Choroid plexus epithelial cell (primary cell): ENCODE data around the gene ADGB.

Experiments
- DNase-seq: peaks from one replicate; pipeline ENCODE4 v3.0.0-alpha.2; 2010; ENCODE audit warnings: low read depth
- H3K4me3 ChIP-seq: 2 replicates; pipeline ENCODE4 v1.5.1; 2011; ENCODE audit warnings: low read depth, mild to moderate bottlenecking, control low read depth, low read length, moderate library complexity
- TF ChIP-seq, protein P1 (sequence below): conservative IDR thresholded peaks from 2 replicates; pipeline ENCODE4 v1.5.1; 2011; ENCODE audit warnings: low read depth, mild to moderate bottlenecking, control low read depth, inconsistent platforms, low read length, moderate library complexity

Gene ADGB

GRCh38 chr6:146578054-146578453 is 20.7 kb upstream of the ADGB start:
- no peak overlapping the region for H3K4me3 ChIP-seq
- no peak for DNase-seq
- TF ChIP-seq, protein P1, sequence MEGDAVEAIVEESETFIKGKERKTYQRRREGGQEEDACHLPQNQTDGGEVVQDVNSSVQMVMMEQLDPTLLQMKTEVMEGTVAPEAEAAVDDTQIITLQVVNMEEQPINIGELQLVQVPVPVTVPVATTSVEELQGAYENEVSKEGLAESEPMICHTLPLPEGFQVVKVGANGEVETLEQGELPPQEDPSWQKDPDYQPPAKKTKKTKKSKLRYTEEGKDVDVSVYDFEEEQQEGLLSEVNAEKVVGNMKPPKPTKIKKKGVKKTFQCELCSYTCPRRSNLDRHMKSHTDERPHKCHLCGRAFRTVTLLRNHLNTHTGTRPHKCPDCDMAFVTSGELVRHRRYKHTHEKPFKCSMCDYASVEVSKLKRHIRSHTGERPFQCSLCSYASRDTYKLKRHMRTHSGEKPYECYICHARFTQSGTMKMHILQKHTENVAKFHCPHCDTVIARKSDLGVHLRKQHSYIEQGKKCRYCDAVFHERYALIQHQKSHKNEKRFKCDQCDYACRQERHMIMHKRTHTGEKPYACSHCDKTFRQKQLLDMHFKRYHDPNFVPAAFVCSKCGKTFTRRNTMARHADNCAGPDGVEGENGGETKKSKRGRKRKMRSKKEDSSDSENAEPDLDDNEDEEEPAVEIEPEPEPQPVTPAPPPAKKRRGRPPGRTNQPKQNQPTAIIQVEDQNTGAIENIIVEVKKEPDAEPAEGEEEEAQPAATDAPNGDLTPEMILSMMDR = no peak

- TF ChIP-seq, protein P1 = no peak
- no peak for DNase-seq
These were observed 16.8 kb upstream of the ADGB start for GRCh38 chr6:146581968-146582367.

GRCh38 chr6:146582857-146583256 is 15.9 kb upstream of the ADGB start:
- DNase-seq = peak; percentile 44
- no peak overlapping the region for H3K4me3 ChIP-seq
- TF ChIP-seq, protein P1 = no peak

More at GRCh38 chr6:146581968-146582367, 16.8 kb upstream of the ADGB start:
- H3K4me3 ChIP-seq = no peak overlapping the region

DNA sequence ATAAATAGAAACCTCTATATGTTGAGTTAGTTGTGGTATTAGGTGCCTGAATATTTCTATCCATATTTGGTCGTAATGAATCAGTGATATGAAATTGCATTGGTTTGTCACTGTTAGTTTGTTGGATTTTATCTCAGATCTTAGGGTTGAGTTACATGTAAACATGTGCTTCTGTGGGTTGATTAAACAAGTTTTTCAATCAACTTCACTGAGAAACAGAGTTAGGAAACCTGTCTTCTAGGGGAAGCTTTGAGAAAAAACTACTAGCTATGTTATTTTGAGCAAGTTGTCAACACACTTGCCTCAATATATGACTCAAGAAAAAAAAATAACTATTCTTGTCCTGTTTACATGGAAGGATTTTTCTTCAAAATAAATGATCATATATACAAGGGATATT is 14.8 kb upstream of the ADGB start:
- peak; percentile 7 for DNase-seq
- TF ChIP-seq, protein P1 = no peak
- H3K4me3 ChIP-seq = no peak overlapping the region

GRCh38 chr6:146587459-146587858 is 11.3 kb upstream of the ADGB start:
- TF ChIP-seq, protein P1 = no peak
- no peak for DNase-seq
- H3K4me3 ChIP-seq = no peak overlapping the region

- TF ChIP-seq, protein P1 = no peak
- DNase-seq = no peak
- no peak overlapping the region for H3K4me3 ChIP-seq
These were observed 8.3 kb upstream of the ADGB start for GRCh38 chr6:146590492-146590891.

GRCh38 chr6:146592451-146592850 is 6.3 kb upstream of the ADGB start:
- TF ChIP-seq, protein P1 = no peak
- DNase-seq = no peak
- H3K4me3 ChIP-seq = no peak overlapping the region
